Activated CD4-positive, CD25-positive, alpha-beta regulatory T cell (primary cell): Measurements from ENCODE around the gene EGFR.

ENCODE experiments used
- DNase-seq, 4 experiments: peaks; one replicate each; lab custom pipeline; 2025; lab: John Stamatoyannopoulos, UW

EGFR gene

DNA sequence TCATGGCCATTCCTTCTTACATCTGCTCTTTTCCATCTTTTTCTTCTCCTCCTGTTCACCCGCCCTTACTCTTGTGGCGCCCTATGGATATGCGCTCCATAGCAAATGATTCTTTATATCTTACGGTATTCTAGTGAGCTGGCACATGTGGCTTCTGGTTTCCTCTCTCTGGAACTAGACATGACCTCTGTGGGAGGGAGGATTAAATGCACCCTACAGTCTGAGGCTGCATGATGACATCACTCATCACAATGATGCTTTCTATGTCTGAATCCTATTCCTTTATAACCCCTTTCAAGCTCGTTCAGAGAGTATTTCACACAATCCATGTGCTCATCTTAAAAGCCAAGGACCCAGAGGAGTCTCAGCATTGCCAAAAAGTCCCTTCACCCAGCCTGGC is 153.3 kb downstream of the EGFR start:
- no peak for DNase-seq

GRCh38 chr7:55172881-55173609 is 154.2 kb downstream of the EGFR start:
- no peak for DNase-seq

GRCh38 chr7:55173671-55174070 is 154.9 kb downstream of the EGFR start:
- no peak for DNase-seq

DNA sequence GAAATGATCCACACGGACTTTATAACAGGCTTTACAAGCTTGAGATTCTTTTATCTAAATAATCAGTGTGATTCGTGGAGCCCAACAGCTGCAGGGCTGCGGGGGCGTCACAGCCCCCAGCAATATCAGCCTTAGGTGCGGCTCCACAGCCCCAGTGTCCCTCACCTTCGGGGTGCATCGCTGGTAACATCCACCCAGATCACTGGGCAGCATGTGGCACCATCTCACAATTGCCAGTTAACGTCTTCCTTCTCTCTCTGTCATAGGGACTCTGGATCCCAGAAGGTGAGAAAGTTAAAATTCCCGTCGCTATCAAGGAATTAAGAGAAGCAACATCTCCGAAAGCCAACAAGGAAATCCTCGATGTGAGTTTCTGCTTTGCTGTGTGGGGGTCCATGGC is 155.6 kb downstream of the EGFR start:
- DNase-seq, result no peak

- DNase-seq, result no peak
These were observed 156.0 kb downstream of the EGFR start for GRCh38 chr7:55174856-55175255.

DNA sequence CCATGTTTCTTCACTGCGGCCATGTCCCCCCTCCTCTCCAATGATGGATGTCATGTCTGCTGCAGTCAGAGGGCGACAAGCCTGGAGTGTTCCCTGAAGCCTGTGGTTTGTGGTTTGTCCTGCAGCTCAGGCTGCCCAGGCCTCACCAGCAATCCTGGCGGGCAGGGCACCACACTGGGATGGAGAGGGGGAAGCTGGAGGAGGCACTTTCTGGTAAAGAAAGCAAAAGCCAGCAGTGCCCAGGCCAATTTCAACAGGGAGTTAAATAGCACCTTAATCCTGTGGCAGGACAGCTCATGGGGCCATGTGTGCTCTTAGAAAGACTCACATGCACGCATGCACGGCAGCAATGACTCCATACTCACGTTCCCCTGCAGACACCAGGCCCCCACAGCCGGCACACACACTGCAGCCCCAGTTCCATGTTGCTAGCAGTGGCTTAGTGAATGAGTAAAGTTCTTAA is 158.3 kb downstream of the EGFR start:
- no peak for DNase-seq

GRCh38 chr7:55177589-55178261 is 158.9 kb downstream of the EGFR start:
- DNase-seq, result no peak

- no peak for DNase-seq
These were observed 159.6 kb downstream of the EGFR start for GRCh38 chr7:55178292-55178862.

GRCh38 chr7:55178863-55179773 is 160.3 kb downstream of the EGFR start:
- no peak for DNase-seq

GRCh38 chr7:55179931-55180682 is 161.3 kb downstream of the EGFR start:
- DNase-seq, result no peak

DNA sequence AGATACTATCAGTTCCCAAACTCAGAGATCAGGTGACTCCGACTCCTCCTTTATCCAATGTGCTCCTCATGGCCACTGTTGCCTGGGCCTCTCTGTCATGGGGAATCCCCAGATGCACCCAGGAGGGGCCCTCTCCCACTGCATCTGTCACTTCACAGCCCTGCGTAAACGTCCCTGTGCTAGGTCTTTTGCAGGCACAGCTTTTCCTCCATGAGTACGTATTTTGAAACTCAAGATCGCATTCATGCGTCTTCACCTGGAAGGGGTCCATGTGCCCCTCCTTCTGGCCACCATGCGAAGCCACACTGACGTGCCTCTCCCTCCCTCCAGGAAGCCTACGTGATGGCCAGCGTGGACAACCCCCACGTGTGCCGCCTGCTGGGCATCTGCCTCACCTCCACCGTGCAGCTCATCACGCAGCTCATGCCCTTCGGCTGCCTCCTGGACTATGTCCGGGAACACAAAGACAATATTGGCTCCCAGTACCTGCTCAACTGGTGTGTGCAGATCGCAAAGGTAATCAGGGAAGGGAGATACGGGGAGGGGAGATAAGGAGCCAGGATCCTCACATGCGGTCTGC is 162.2 kb downstream of the EGFR start:
- no peak for DNase-seq

DNA sequence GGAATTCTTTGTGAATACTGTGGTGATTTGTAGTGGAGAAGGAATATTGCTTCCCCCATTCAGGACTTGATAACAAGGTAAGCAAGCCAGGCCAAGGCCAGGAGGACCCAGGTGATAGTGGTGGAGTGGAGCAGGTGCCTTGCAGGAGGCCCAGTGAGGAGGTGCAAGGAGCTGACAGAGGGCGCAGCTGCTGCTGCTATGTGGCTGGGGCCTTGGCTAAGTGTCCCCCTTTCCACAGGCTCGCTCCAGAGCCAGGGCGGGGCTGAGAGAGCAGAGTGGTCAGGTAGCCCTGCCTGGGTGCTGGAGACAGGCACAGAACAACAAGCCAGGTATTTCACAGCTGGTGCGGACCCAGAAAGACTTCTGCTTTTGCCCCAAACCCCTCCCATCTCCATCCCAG is 162.9 kb downstream of the EGFR start:
- DNase-seq, result no peak

GRCh38 chr7:55183897-55184296 is 165.1 kb downstream of the EGFR start:
- no peak for DNase-seq

DNA sequence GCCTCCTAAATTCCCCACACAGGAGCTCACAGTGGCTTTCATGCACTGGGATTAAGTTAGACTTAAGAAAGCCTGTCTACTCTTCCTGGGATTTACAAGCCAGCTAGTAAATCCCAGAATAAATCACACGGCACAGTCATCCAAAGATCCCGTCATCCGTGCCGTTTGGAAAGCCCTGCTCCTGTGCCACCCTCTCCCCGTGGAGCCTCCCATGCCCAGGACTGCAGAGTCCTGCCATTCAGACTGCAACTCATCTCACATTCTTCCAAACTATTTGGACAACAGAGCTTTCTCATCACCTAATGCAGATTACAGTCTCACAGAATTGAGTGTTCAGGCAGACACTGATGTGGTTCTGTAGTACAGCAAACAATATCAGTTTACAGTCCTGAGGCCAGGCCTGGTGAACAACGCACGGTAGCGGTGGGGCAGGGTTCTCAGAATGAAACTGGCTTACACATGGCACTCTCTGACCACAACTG is 166.5 kb downstream of the EGFR start:
- DNase-seq, result no peak

- DNase-seq, result no peak
These were observed 167.3 kb downstream of the EGFR start for GRCh38 chr7:55185941-55186609.

GRCh38 chr7:55187701-55188491 is 169.1 kb downstream of the EGFR start:
- no peak for DNase-seq

GRCh38 chr7:55188590-55189138 is 169.8 kb downstream of the EGFR start:
- DNase-seq, result no peak

GRCh38 chr7:55189146-55189766 is 170.4 kb downstream of the EGFR start:
- no peak for DNase-seq
